Rectal smooth muscle tissue (tissue), 1 donor: Measurements from ENCODE around the gene ITGBL1.

Source experiments
- H3K27ac ChIP-seq: one replicate; pipeline ENCODE4 v1.7.0; 2013; ENCODE audit warnings: low read depth, low read length, inconsistent platforms
- H3K27me3 ChIP-seq: one replicate; pipeline ENCODE4 v1.7.0; 2013; ENCODE audit warnings: low read length; ENCODE audit not compliant: control insufficient read depth, insufficient read depth
- H3K36me3 ChIP-seq: one replicate; pipeline ENCODE4 v1.7.0; 2013; ENCODE audit warnings: low read length; ENCODE audit not compliant: control insufficient read depth, insufficient read depth
- H3K4me1 ChIP-seq: one replicate; pipeline ENCODE4 v1.7.0; 2013; ENCODE audit warnings: low read length; ENCODE audit not compliant: control insufficient read depth, insufficient read depth
- H3K4me3 ChIP-seq: one replicate; pipeline ENCODE4 v1.7.0; 2013; ENCODE audit warnings: low read length
- H3K9ac ChIP-seq: one replicate; pipeline ENCODE4 v1.7.0; 2013; ENCODE audit warnings: low read length

The ITGBL1 gene

GRCh38 chr13:101424381-101425155 is 27.9 kb upstream of the ITGBL1 start:
- no peaks in the 10 kb centered on the region for H3K27me3 ChIP-seq
- no peak overlapping the region for H3K4me3 ChIP-seq
- H3K4me1 ChIP-seq: no peaks in the 10 kb centered on the region
- no peaks in the 10 kb centered on the region for H3K36me3 ChIP-seq
- no peak overlapping the region for H3K27ac ChIP-seq
- no peak overlapping the region for H3K9ac ChIP-seq

- no peaks in the 10 kb centered on the region for H3K27me3 ChIP-seq
- H3K36me3 ChIP-seq: no peaks in the 10 kb centered on the region
- no peaks in the 10 kb centered on the region for H3K4me1 ChIP-seq
- no peak overlapping the region for H3K27ac ChIP-seq
- H3K4me3 ChIP-seq: no peak overlapping the region
- H3K9ac ChIP-seq: no peak overlapping the region
Observed at GRCh38 chr13:101425156-101425471, 27.4 kb upstream of the ITGBL1 start.

GRCh38 chr13:101425623-101426022 is 26.9 kb upstream of the ITGBL1 start:
- no peak overlapping the region for H3K4me3 ChIP-seq
- H3K27ac ChIP-seq: no peak overlapping the region
- no peaks in the 10 kb centered on the region for H3K4me1 ChIP-seq
- no peaks in the 10 kb centered on the region for H3K36me3 ChIP-seq
- H3K27me3 ChIP-seq: no peaks in the 10 kb centered on the region
- no peak overlapping the region for H3K9ac ChIP-seq

- no peaks in the 10 kb centered on the region for H3K4me1 ChIP-seq
- H3K36me3 ChIP-seq: no peaks in the 10 kb centered on the region
- no peak overlapping the region for H3K27ac ChIP-seq
- H3K27me3 ChIP-seq: no peaks in the 10 kb centered on the region
- H3K4me3 ChIP-seq: no peak overlapping the region
- H3K9ac ChIP-seq: no peak overlapping the region
Observed at GRCh38 chr13:101429733-101430132, 22.7 kb upstream of the ITGBL1 start.

GRCh38 chr13:101433895-101434294 is 18.6 kb upstream of the ITGBL1 start:
- H3K9ac ChIP-seq: no peak overlapping the region
- H3K36me3 ChIP-seq: no peaks in the 10 kb centered on the region
- no peaks in the 10 kb centered on the region for H3K27me3 ChIP-seq

GRCh38 chr13:101434486-101434885 is 18.0 kb upstream of the ITGBL1 start:
- no peaks in the 10 kb centered on the region for H3K27me3 ChIP-seq
- H3K36me3 ChIP-seq: no peaks in the 10 kb centered on the region
- no peak overlapping the region for H3K27ac ChIP-seq
- H3K9ac ChIP-seq: no peak overlapping the region
- H3K4me3 ChIP-seq: no peak overlapping the region
- no peaks in the 10 kb centered on the region for H3K4me1 ChIP-seq

More at GRCh38 chr13:101433895-101434294, 18.6 kb upstream of the ITGBL1 start:
- Histone ChIP-seq H3K4me1 (no peaks in the 10 kb centered on the region), H3K27ac (no peak overlapping the region), H3K4me3 (no peak overlapping the region)

GRCh38 chr13:101447852-101448251 is 4.6 kb upstream of the ITGBL1 start:
- Histone ChIP-seq H3K36me3 (no peaks in the 10 kb centered on the region), H3K4me1 (no peaks in the 10 kb centered on the region), H3K27me3 (no peaks in the 10 kb centered on the region), H3K4me3 (no peak overlapping the region), H3K9ac (no peak overlapping the region), H3K27ac (no peak overlapping the region)

- Histone ChIP-seq H3K27me3 (no peaks in the 10 kb centered on the region), H3K27ac (no peak overlapping the region), H3K36me3 (no peaks in the 10 kb centered on the region), H3K9ac (no peak overlapping the region), H3K4me1 (no peaks in the 10 kb centered on the region), H3K4me3 (no peak overlapping the region)
Observed at GRCh38 chr13:101449790-101450748, 2.4 kb upstream of the ITGBL1 start.

GRCh38 chr13:101450749-101451130 is 1.7 kb upstream of the ITGBL1 start:
- Histone ChIP-seq H3K4me1 (no peaks in the 10 kb centered on the region), H3K27ac (no peak overlapping the region), H3K27me3 (no peaks in the 10 kb centered on the region), H3K9ac (no peak overlapping the region), H3K4me3 (no peak overlapping the region), H3K36me3 (no peaks in the 10 kb centered on the region)

- no peak overlapping the region for H3K4me3 ChIP-seq
- no peaks in the 10 kb centered on the region for H3K27me3 ChIP-seq
- H3K36me3 ChIP-seq: no peaks in the 10 kb centered on the region
- H3K4me1 ChIP-seq: no peaks in the 10 kb centered on the region
- H3K9ac ChIP-seq: no peak overlapping the region
- no peak overlapping the region for H3K27ac ChIP-seq
Observed at GRCh38 chr13:101451641-101452040, 834 bp upstream of the ITGBL1 start.

- H3K27ac ChIP-seq: no peak overlapping the region
Observed at GRCh38 chr13:101453784-101454201, 1.3 kb downstream of the ITGBL1 start.

GRCh38 chr13:101454767-101455166 is 2.3 kb downstream of the ITGBL1 start:
- H3K36me3 ChIP-seq: no peaks in the 10 kb centered on the region
- no peak overlapping the region for H3K4me3 ChIP-seq
- H3K4me1 ChIP-seq: no peaks in the 10 kb centered on the region
- H3K9ac ChIP-seq: no peak overlapping the region
- H3K27me3 ChIP-seq: no peaks in the 10 kb centered on the region
- no peak overlapping the region for H3K27ac ChIP-seq

More at GRCh38 chr13:101453784-101454201, 1.3 kb downstream of the ITGBL1 start:
- Histone ChIP-seq H3K4me1 (no peaks in the 10 kb centered on the region), H3K9ac (no peak overlapping the region), H3K4me3 (peak overlapping the region; percentile 40), H3K27me3 (no peaks in the 10 kb centered on the region), H3K36me3 (no peaks in the 10 kb centered on the region)
